ENCODE measurements around the gene RBMS2. TPM values are rescaled to one million over a fixed set of nuclear protein-coding genes. Genes with fewer than 3 reads are reported as not detected.

The RBMS2 gene
- polyA plus RNA-seq, 4 donors = 32.3 to 46.9 (median 44.2) TPM

Other genes starting within 250 kb of the RBMS2 start
- gene CS, start 221.5 kb upstream of the RBMS2 start, polyA plus RNA-seq (ENCODE audit: insufficient read length in 4 of 4) = 100 to 1,000 TPM; 114 to 224 (median 198) TPM
- gene CNPY2, start 205.8 kb upstream of the RBMS2 start, polyA plus RNA-seq (ENCODE audit: insufficient read length in 4 of 4) = 100 to 1,000 TPM in 3 of 4 donors, 10 to 100 TPM in 1; 95.9 to 159 (median 151) TPM
- gene PAN2, start 187.8 kb upstream of the RBMS2 start, polyA plus RNA-seq (ENCODE audit: insufficient read length in 4 of 4) = 100 to 1,000 TPM in 2 of 4 donors, 10 to 100 TPM in 2; 48.7 to 116 (median 92.9) TPM
- gene IL23A, start 182.9 kb upstream of the RBMS2 start, polyA plus RNA-seq (ENCODE audit: insufficient read length in 4 of 4) = 1 to 10 TPM in 1 of 4 donors, under 1 TPM in 3; 0.57 to 1.3 (median 0.77) TPM
- gene STAT2, start 161.7 kb upstream of the RBMS2 start, polyA plus RNA-seq (ENCODE audit: insufficient read length in 4 of 4) = 100 to 1,000 TPM in 3 of 4 donors, 10 to 100 TPM in 1; 78.8 to 139 (median 105) TPM
- under 1 TPM in 1 of 4 donors, not detected in 3; 0.13 TPM for gene APOF, start 159.0 kb upstream of the RBMS2 start, polyA plus RNA-seq (ENCODE audit: insufficient read length in 4 of 4)
- 10 to 100 TPM; 22.4 to 45.4 (median 38.4) TPM for gene TIMELESS, start 72.4 kb upstream of the RBMS2 start, polyA plus RNA-seq (ENCODE audit: insufficient read length in 4 of 4)
- under 1 TPM in 1 of 4 donors, not detected in 3; 0.13 TPM for gene MIP, start 67.2 kb upstream of the RBMS2 start, polyA plus RNA-seq (ENCODE audit: insufficient read length in 4 of 4)
- gene SPRYD4, start 53.2 kb upstream of the RBMS2 start, polyA plus RNA-seq (ENCODE audit: insufficient read length in 4 of 4) = 1 to 10 TPM; 2.4 to 6.1 (median 4.2) TPM
- 1 to 10 TPM in 3 of 4 donors, under 1 TPM in 1; 0.83 to 2.2 (median 1.8) TPM for gene GLS2, start 33.7 kb upstream of the RBMS2 start, polyA plus RNA-seq (ENCODE audit: insufficient read length in 4 of 4)
- 10 to 100 TPM; 56.3 to 99.8 (median 85.0) TPM for gene BAZ2A, start 108.5 kb downstream of the RBMS2 start, polyA plus RNA-seq (ENCODE audit: insufficient read length in 4 of 4)
- gene ATP5F1B, start 124.2 kb downstream of the RBMS2 start, polyA plus RNA-seq (ENCODE audit: insufficient read length in 4 of 4) = 1,000 to 10,000 TPM in 1 of 4 donors, 100 to 1,000 TPM in 3; 483 to 1,155 (median 920) TPM
- 100 to 1,000 TPM; 274 to 381 (median 335) TPM for gene PTGES3, start 166.5 kb downstream of the RBMS2 start, polyA plus RNA-seq (ENCODE audit: insufficient read length in 4 of 4)
- 1,000 to 10,000 TPM; 2,010 to 2,427 (median 2,183) TPM for gene NACA, start 203.5 kb downstream of the RBMS2 start, polyA plus RNA-seq (ENCODE audit: insufficient read length in 4 of 4)
- 10 to 100 TPM; 16.7 to 23.6 (median 19.1) TPM for gene PRIM1, start 230.5 kb downstream of the RBMS2 start, polyA plus RNA-seq (ENCODE audit: insufficient read length in 4 of 4)
- gene HSD17B6, start 241.5 kb downstream of the RBMS2 start, polyA plus RNA-seq (ENCODE audit: insufficient read length in 4 of 4) = 1 to 10 TPM in 1 of 4 donors, under 1 TPM in 3; 0.64 to 1.1 (median 0.69) TPM